A673 (cell line): Measurements from ENCODE around the gene CBX2. TPM values are rescaled to one million over a fixed set of nuclear protein-coding genes. Genes with fewer than 3 reads are reported as not detected.

Experiments
- BruUV-seq: library from RNA; stranded (reverse); fragments of 400-500 nt; replicated peaks from 2 replicates; lab custom pipeline; 2021; lab: Mats Ljungman, UMichigan
- CTCF ChIA-PET: fragments of 300-600 bp; sonication (Branson Sonifier 250); formaldehyde crosslinking; loops from one replicate; lab custom pipeline; 2022; ENCODE audit warnings: antibody characterized with exemption; lab: Charles Lee
- POLR2A ChIA-PET: fragments of 300-600 bp; sonication (Branson Sonifier 250); formaldehyde crosslinking; loops from one replicate; lab custom pipeline; 2022; ENCODE audit warnings: antibody characterized with exemption; ENCODE audit not compliant: low non-redundant PET; lab: Charles Lee
- DNase-seq: peaks from one replicate; pipeline ENCODE4 v3.0.0-alpha.2; 2015; ENCODE audit warnings: low spot score
- H3K27ac ChIP-seq: fragments of 200-600 bp; sonication (generic); 2 replicates; pipeline ENCODE4 v1.5.1; 2016; ENCODE audit warnings: mixed run types, low read depth, mild to moderate bottlenecking, mixed read lengths, antibody characterized with exemption, low read length; ENCODE audit not compliant: poor library complexity, severe bottlenecking
- H3K27me3 ChIP-seq: fragments of 200-600 bp; sonication (generic); replicated peaks from 2 replicates; pipeline ENCODE4 v1.6.1; 2017; ENCODE audit warnings: mixed run types, low read depth, mild to moderate bottlenecking, mixed read lengths, antibody characterized with exemption, low read length; ENCODE audit not compliant: insufficient read depth, poor library complexity
- H3K36me3 ChIP-seq: fragments of 200-600 bp; sonication (generic); 2 replicates; pipeline ENCODE4 v1.6.1; 2016; ENCODE audit warnings: mixed run types, mild to moderate bottlenecking, mixed read lengths, antibody characterized with exemption, low read length; ENCODE audit not compliant: insufficient read depth, poor library complexity, severe bottlenecking
- H3K4me1 ChIP-seq: fragments of 200-600 bp; sonication (generic); 2 replicates; pipeline ENCODE4 v1.6.1; 2017; ENCODE audit warnings: mixed run types, mild to moderate bottlenecking, mixed read lengths, antibody characterized with exemption, low read length; ENCODE audit not compliant: insufficient read depth, poor library complexity, severe bottlenecking
- H3K4me3 ChIP-seq: fragments of 200-600 bp; sonication (generic); 2 replicates; pipeline ENCODE4 v1.5.1; 2016; ENCODE audit warnings: low read depth, mixed run types, mild to moderate bottlenecking, mixed read lengths, low read length; ENCODE audit not compliant: poor library complexity, severe bottlenecking
- H3K9me3 ChIP-seq: fragments of 200-600 bp; sonication (generic); 2 replicates; pipeline ENCODE4 v1.6.1; 2016; ENCODE audit warnings: mixed run types, low read depth, mild to moderate bottlenecking, mixed read lengths, antibody characterized with exemption, low read length; ENCODE audit not compliant: poor library complexity, severe bottlenecking
- EZH2 ChIP-seq: fragments of 200-600 bp; sonication (generic); IDR thresholded peaks from 2 replicates; pipeline ENCODE4 v1.6.1; 2017; ENCODE audit warnings: borderline replicate concordance, low read depth, mild to moderate bottlenecking, mixed read lengths, antibody characterized with exemption, low read length; ENCODE audit not compliant: poor library complexity, severe bottlenecking
- intact Hi-C: fragments of 100-400 bp; cut with micrococcal nuclease; formaldehyde crosslinking; loops from one replicate; pipeline ENCODE4 v1.10.0; 2022; ENCODE audit not compliant: unreplicated experiment
- total RNA-seq: library from RNA; stranded (reverse); gene quantifications from 2 replicates; pipeline ENCODE4 v1.2.3, GENCODE V29; 2021
- TF ChIP-seq, protein P1 (sequence below): fragments of 300-800, 200-600 bp; sonication (generic); conservative IDR thresholded peaks from 2 replicates; pipeline ENCODE4 v1.5.1; 2017; ENCODE audit warnings: low read depth, mild to moderate bottlenecking, antibody characterized with exemption, low read length, moderate library complexity, mixed read lengths

The CBX2 gene
- total RNA-seq, 1 experiment from 2014 or later: 59.5 TPM

DNA sequence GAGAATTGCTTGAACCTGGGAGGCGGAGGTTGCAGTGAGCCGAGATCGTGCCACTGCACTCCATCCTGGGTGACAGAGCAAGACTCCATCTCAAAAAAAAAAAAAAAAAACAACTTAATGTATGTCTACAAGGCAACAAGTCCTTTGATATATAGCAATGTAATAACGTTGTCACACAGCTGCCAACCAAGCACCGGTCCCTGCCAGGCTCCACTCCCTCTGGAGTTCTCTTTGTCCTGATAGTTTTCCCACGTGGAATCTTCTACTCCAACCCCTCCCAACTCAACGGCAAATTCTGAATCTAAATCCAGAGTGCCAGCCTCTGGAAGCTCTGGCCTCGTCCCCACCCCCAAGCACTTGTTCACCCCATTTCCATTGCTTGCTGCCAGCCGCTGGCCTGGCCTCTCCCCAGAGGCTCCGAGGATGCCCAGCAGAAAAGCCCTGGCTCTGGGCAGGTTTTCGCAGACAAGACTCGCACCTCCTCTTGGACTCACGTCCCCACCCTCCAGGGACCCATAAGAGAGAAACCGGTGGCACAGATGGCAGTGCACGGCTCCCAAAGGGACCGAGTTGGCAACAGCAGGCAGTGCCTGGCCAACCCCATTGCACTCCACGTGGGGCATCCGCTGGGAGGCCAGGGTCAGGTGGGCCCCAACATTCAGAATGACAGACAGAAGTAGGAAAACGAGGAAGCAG, 15.9 kb upstream of the CBX2 start:
- BruUV-seq: no TSS peak
- H3K4me3 ChIP-seq: no peak overlapping the region
- DNase-seq: no peak
- intact Hi-C loops: no loop called here
- TF ChIP-seq, protein P1, sequence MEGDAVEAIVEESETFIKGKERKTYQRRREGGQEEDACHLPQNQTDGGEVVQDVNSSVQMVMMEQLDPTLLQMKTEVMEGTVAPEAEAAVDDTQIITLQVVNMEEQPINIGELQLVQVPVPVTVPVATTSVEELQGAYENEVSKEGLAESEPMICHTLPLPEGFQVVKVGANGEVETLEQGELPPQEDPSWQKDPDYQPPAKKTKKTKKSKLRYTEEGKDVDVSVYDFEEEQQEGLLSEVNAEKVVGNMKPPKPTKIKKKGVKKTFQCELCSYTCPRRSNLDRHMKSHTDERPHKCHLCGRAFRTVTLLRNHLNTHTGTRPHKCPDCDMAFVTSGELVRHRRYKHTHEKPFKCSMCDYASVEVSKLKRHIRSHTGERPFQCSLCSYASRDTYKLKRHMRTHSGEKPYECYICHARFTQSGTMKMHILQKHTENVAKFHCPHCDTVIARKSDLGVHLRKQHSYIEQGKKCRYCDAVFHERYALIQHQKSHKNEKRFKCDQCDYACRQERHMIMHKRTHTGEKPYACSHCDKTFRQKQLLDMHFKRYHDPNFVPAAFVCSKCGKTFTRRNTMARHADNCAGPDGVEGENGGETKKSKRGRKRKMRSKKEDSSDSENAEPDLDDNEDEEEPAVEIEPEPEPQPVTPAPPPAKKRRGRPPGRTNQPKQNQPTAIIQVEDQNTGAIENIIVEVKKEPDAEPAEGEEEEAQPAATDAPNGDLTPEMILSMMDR: no peak
- no peak for TF ChIP-seq EZH2
- ChIA-PET CTCF (no interaction called here), POLR2A (no interaction called here)
- no peaks in the 10 kb centered on the region for H3K9me3 ChIP-seq
- no peaks in the 10 kb centered on the region for H3K4me1 ChIP-seq
- H3K27ac ChIP-seq: no peak overlapping the region
- no peaks in the 10 kb centered on the region for H3K27me3 ChIP-seq
- H3K36me3 ChIP-seq: no peaks in the 10 kb centered on the region

DNA sequence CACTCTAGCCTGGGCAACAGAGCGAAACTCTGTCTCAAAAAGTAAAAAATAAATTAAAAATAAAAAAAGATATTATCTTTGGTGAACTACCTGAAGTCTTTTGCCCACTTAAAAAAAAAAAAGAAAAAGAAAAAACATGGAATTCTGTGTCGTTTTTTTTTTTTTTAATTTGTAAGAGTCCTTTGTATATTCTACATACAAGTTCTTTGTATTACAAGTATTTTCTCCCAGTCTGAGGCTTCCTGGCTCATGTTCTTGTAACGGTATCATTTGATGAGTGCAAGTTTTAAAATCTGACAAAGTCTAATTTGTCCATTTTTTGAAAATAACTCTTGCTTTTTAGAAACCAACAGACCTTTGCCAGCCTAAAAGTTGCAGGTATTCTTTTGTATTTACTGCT, 12.2 kb upstream of the CBX2 start:
- Histone ChIP-seq H3K4me1 (no peaks in the 10 kb centered on the region), H3K27me3 (no peaks in the 10 kb centered on the region), H3K9me3 (no peaks in the 10 kb centered on the region), H3K4me3 (no peak overlapping the region), H3K27ac (no peak overlapping the region), H3K36me3 (no peaks in the 10 kb centered on the region)
- intact Hi-C loops: no loop called here
- DNase-seq: no peak
- no TSS peak for BruUV-seq
- no peak for TF ChIP-seq EZH2
- TF ChIP-seq, protein P1: no peak
- ChIA-PET POLR2A (no interaction called here), CTCF (no interaction called here)

DNA sequence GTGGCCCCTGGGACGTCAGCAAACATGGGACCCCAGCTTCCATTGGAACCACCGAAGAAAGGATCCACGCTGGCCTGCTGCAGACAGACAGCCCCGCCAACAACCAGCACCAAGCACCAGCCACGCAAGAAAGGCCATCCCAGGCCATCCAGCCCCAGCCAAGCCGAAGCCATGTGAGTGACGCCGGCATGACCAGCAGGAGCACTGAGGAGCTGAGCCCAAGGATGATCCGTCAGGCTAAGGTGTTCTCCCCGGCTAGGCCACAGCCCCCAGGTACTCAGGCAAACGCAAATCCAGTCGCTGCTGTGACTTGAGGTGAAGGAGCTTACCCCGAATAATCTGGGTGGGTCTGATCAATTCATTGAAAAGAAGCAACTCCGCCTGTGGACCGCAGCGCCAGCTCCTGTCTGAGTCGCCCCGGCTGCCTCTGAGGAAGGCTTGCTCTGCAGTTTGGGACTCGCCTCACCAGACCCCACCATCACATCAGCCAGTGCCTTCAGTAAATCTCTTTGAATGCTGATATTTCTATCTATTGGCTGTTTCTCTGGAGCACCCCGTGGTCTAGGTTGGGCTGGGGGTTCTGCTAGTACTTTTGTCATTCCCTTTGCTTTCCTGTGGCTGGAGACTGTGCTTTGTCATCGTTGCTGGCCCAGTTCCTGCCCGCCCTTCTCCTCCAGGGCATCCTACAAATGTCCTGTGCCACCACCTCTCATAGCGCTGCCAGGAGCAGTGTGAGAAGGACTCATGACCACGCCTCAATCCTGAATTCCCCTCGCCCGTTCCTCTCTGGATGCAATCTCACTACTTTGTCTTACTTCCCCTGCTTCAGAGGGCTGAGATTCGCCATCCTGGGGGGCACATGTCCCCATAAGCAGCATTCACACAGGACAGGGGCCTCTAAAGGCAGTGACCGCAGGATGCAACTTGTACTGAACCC, 8.1 kb upstream of the CBX2 start:
- CTCF ChIA-PET: no interaction called here
- POLR2A ChIA-PET: no interaction called here

More for the DNA sequence above, 8.1 kb upstream of the CBX2 start:
- Histone ChIP-seq H3K27me3 (no peaks in the 10 kb centered on the region), H3K4me1 (no peaks in the 10 kb centered on the region), H3K4me3 (no peak overlapping the region), H3K9me3 (no peaks in the 10 kb centered on the region), H3K36me3 (no peaks in the 10 kb centered on the region), H3K27ac (no peak overlapping the region)
- BruUV-seq: no TSS peak
- no peak for DNase-seq
- TF ChIP-seq, protein P1: no peak
- no peak for TF ChIP-seq EZH2
- intact Hi-C loops: no loop called here
